Measurements from ENCODE around the gene MRPS18B. TPM values are rescaled to one million over a fixed set of nuclear protein-coding genes. Genes with fewer than 3 reads are reported as not detected.

Gene MRPS18B
- total RNA-seq, 2 donors from 2014 or later, result 63.6 to 69.2 TPM

GRCh38 chr6:30615958-30616810 lies 1.5 kb upstream of the MRPS18B start:
- Histone ChIP-seq H3K4me1 (replicated peaks) (peaks cover 5% of the 10 kb centered on the region), H3K27me3 (replicated peaks; ENCODE audit: insufficient read depth) (no peaks in the 10 kb centered on the region), H3K27ac (peak overlapping the region; percentile 95 to 99), H3K9me3 (no peaks in the 10 kb centered on the region), H3K36me3 (peaks cover 8 to 12% of the 10 kb centered on the region in 2 donors), H3K4me3 (peak overlapping the region; percentile 54 to 89)
- TF ChIP-seq POLR2AphosphoS5 (IDR thresholded peaks at IDR 0.05), result peak; percentile 64
- TF ChIP-seq POLR2A (IDR thresholded peaks at IDR 0.05), result no peak
- no peak for TF ChIP-seq CTCF (IDR thresholded peaks at IDR 0.05)
- 0% methylated on average over 10 of the region's 10 CpGs for WGBS
- intact Hi-C loops (cut with DNase I), result loop anchor here (2.0 to 5.0 kb wide), 2 partner anchors 71 to 105 kb away; partner anchors contain the start of genes PPP1R18 and TUBB
- DNase-seq (ENCODE audit: low spot score), result no peak

- Histone ChIP-seq H3K36me3 (peaks cover 8 to 12% of the 10 kb centered on the region in 2 donors), H3K27ac (peak within 1 kb of the TSS; percentile 95 to 99), H3K9me3 (no peaks in the 10 kb centered on the region), H3K4me3 (peak within 1 kb of the TSS; percentile 54 to 89), H3K27me3 (replicated peaks; ENCODE audit: insufficient read depth) (no peaks in the 10 kb centered on the region), H3K4me1 (replicated peaks) (peaks cover 5% of the 10 kb centered on the region)
- under 1% methylated on average over 40 of the region's 40 CpGs for WGBS
- intact Hi-C loops (cut with DNase I), result loop anchor here (2.0 to 5.0 kb wide), 2 partner anchors 70 to 104 kb away; partner anchors contain the start of genes PPP1R18 and TUBB
- TF ChIP-seq CTCF (IDR thresholded peaks at IDR 0.05) (no peak), POLR2AphosphoS5 (IDR thresholded peaks at IDR 0.05) (peak; percentile 96), POLR2A (IDR thresholded peaks at IDR 0.05) (peak; percentile 97)
- peak; percentile 99 for DNase-seq (ENCODE audit: low spot score)
These were observed 652 bp upstream of the MRPS18B start, which contains the start of gene PPP1R10 for GRCh38 chr6:30616811-30617564. Gene PPP1R10 (minus strand): TSS chr6:30617243. CDS start chr6:30609944, 7,299 bp downstream.

GRCh38 chr6:30618270-30618797 lies 694 bp downstream of the MRPS18B start:
- Histone ChIP-seq H3K4me1 (replicated peaks) (peaks cover 2% of the 10 kb centered on the region), H3K36me3 (peaks cover 8 to 12% of the 10 kb centered on the region in 2 donors), H3K9me3 (no peaks in the 10 kb centered on the region), H3K27me3 (replicated peaks; ENCODE audit: insufficient read depth) (no peaks in the 10 kb centered on the region), H3K27ac (peak overlapping the region; percentile 95 to 99), H3K4me3 (peak overlapping the region; percentile 33 to 66)
- TF ChIP-seq POLR2AphosphoS5 (IDR thresholded peaks at IDR 0.05), result no peak
- no peak for TF ChIP-seq CTCF (IDR thresholded peaks at IDR 0.05)
- no peak for TF ChIP-seq POLR2A (IDR thresholded peaks at IDR 0.05)
- WGBS, result 12% methylated on average over 8 of the region's 8 CpGs
- DNase-seq (ENCODE audit: low spot score), result no peak
- intact Hi-C loops (cut with DNase I), result loop anchor here (5.0 kb wide), 1 partner anchor 69 kb away; the partner anchor contains the start of gene PPP1R18

- DNase-seq (ENCODE audit: low spot score), result no peak
- TF ChIP-seq POLR2A (IDR thresholded peaks at IDR 0.05), result no peak
- no peak overlapping the region for H3K4me3 ChIP-seq
- no peak overlapping the region for H3K27ac ChIP-seq
- H3K4me1 ChIP-seq (replicated peaks), result no peaks in the 10 kb centered on the region
- H3K36me3 ChIP-seq, result peaks cover 10 to 14% of the 10 kb centered on the region in 2 donors
- H3K9me3 ChIP-seq, result no peaks in the 10 kb centered on the region
- WGBS, result 94% methylated on average over 11 of the region's 11 CpGs
- H3K27me3 ChIP-seq (replicated peaks; ENCODE audit: insufficient read depth), result no peaks in the 10 kb centered on the region
- intact Hi-C loops (cut with DNase I), result loop anchor here (5.0 kb wide), 1 partner anchor 68 kb away; the partner anchor contains the start of gene PPP1R18
These were observed 1.9 kb downstream of the MRPS18B start for GRCh38 chr6:30619561-30619960.

- H3K4me3 ChIP-seq, result no peak overlapping the region
- H3K36me3 ChIP-seq, result peaks cover 5 to 12% of the 10 kb centered on the region in 2 donors
- no peak overlapping the region for H3K27ac ChIP-seq
- H3K4me1 ChIP-seq (replicated peaks), result no peaks in the 10 kb centered on the region
- H3K9me3 ChIP-seq, result no peaks in the 10 kb centered on the region
- DNase-seq (ENCODE audit: low spot score), result no peak
- H3K27me3 ChIP-seq (replicated peaks; ENCODE audit: insufficient read depth), result no peaks in the 10 kb centered on the region
- intact Hi-C loops (cut with DNase I), result no loop called here
- WGBS, result 97% methylated on average over 8 of the region's 8 CpGs
- TF ChIP-seq CTCF (IDR thresholded peaks at IDR 0.05) (no peak), POLR2AphosphoS5 (IDR thresholded peaks at IDR 0.05) (no peak), POLR2A (IDR thresholded peaks at IDR 0.05) (no peak)
These were observed 7.9 kb downstream of the MRPS18B start for GRCh38 chr6:30625511-30625910.

Measured in prostate gland (tissue), 2 donors.